Kidney glomerular epithelial cell (primary cell): ENCODE data around the gene OPN3.

Experiments used
- DNase-seq: peaks from one replicate; lab custom pipeline; 2025; lab: John Stamatoyannopoulos, UW

OPN3 gene

DNA sequence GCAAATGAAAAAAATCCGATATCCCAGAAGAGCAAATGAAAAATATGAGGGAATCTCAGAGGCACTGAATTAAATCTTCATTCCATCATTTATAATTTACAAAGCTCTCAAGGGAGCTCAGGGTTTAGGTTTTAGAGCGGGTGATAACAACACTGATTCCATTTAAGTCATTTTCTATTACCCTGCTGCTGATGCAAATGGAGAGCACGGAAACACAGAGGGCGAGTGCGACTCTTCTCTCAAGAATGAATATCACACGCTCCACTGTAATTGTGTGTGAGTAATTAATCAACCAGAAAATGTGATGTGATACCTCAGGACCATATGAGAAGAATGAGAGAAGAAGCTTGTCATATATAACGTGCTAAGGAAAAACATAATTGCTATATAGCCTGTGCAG is 22.7 kb downstream of the OPN3 start:
- no peak for DNase-seq

DNA sequence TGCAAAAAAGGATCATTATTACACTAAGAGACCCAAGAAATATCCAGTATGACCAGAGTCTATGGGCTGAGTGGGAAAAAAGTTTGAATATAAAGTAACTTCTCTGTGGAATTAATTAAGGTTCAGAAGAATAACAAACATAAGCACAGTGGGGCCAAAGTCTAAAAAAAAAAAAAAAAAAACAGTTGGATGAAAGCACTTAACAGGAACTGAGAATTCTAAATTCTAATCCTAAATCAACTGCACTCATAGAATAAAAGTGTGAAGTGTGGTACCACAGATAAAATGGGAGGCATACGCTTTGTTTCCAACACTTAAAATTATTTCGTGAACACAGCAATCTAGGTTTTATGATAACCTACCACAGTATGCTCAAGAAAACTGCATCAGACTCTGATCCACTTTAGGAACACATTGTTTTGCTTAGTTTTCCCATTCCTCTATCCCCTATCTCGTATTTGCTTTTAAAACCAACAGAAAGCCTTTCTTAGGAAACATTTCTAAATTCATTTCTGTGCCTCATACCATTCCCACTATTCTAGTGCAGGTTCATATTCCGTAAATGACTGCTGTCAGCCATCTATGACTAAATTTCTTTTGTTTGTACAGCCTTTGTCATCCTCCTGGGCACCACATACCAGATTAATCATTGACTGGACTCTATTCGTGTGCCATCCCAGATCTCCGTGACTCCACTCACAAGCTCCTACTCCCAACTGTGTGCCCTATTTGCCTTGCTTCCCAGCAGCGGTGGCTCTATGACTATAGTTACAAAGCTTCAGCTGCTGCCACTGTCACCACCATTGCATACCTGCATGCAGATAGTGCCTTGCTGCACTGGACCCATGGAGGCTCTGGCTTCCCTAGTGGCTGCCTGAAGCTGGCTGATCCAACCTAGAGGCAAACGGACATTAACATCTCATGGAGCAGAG is 24.9 kb downstream of the OPN3 start:
- DNase-seq: peak; percentile 94

DNA sequence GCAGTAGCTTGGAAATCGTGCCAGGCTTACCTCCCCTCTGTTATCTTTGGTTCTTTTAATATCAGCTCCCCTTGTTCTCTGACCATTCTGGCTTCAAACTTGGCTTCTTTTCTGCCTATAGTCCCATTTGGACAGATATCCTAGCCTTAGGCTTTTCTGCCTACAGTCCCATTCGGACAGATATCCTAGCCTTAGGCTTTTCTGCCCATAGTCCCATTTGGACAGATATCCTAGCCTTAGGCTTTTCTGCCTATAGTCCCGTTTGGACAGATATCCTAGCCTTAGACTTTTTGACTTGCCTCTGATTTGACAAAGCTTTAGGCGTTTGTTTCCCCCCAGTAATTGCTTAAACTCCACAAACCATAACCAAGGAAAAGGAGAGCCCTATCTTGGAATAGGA is 25.6 kb downstream of the OPN3 start:
- DNase-seq: no peak

DNA sequence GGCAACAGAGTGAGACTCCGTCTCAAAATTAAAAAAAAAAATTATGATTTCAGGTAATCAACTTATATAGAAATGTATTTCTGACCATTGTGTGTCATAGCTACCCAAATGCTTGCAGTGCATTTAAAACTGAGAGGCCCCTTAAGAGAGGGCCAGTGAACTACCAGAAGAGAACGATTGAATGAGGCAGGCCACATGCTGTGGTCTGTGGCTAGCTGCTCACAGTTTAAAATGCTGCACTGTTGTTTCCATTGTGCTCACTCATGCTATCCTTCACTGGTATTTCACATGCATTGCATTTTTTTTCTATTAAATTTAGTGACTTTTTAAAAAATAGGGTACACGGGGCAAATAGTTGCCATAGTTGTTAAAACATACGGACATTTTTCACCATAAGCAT is 26.0 kb downstream of the OPN3 start:
- DNase-seq: no peak

DNA sequence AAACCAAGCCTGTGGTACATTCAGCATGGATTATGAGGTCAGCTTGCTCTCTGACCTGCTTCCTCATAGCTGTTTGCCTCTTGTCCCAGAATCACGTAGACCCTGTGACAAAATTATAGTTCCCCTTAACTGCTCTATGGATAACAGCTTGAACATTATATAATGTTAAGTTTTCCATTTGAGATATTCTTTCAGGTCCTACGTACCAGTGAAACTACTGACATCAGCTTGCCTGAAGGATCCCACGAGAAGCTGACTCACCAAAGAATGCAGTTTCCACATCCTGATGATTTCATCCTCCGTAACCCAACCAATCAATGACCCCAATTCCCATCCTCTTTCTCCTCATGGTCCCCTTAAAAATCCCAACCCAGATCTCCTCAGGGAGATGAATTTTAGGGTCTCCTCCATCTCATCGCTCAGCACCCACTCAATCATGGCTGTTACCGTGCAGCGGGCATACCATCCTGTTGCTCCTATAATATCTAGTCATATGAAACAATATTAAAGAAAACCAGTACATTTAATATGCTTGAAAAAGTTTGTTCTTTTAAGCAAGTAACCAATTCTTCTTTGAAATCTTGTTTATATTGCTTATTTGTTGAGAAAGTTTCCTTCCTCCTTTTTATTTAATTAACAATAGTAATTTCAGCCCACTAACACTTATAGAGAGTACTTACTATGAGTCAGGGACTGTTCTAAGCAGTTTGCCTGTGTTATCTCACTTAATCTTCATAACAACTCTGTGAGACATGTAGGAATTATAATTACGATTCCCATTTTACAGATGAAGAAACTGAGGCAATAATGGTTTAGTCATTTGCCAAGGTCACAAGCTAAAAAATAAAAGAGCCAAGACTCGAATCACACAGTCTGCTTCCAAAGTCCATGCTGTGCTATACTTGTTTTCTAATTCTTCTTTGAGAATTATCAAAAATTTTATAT is 27.4 kb downstream of the OPN3 start:
- DNase-seq: peak; percentile 66

DNA sequence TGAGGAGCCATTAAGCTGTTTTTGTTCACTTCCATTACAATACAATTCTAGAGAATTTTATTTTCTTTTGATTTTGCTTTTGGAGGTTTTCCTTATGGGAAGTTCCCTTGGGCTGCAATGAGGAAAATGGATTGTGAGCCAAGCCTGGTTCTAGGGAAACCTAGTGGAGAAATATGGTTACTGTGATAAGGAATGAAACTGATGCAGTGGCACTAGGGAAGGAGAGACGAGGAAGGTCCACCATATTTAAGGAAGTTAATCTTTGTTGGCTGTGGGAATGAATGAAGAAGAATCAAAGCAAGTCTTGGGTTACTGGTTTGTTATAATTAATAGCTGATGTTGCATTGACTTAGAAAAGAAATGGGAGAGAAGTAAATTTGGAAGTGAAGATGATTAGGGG is 28.4 kb downstream of the OPN3 start:
- no peak for DNase-seq

DNA sequence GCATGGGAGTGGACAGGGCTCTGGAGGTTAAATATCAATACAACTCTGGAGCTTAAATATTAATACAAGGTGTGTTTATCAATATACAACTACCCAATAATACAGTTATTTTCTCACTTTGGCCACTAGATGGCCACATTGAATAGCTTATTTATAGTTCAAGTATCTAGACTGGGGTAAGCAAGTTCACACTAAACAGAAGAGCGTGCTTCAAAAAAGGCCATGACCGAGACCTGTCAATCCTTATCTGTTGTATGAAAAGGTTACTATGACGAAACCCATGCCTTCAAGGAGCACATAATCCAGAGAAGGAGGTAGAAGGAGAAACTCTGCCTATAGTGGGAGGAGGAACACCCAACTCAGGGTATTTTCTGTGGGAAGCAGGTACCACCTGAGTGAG is 29.1 kb downstream of the OPN3 start:
- peak; percentile 86 for DNase-seq

DNA sequence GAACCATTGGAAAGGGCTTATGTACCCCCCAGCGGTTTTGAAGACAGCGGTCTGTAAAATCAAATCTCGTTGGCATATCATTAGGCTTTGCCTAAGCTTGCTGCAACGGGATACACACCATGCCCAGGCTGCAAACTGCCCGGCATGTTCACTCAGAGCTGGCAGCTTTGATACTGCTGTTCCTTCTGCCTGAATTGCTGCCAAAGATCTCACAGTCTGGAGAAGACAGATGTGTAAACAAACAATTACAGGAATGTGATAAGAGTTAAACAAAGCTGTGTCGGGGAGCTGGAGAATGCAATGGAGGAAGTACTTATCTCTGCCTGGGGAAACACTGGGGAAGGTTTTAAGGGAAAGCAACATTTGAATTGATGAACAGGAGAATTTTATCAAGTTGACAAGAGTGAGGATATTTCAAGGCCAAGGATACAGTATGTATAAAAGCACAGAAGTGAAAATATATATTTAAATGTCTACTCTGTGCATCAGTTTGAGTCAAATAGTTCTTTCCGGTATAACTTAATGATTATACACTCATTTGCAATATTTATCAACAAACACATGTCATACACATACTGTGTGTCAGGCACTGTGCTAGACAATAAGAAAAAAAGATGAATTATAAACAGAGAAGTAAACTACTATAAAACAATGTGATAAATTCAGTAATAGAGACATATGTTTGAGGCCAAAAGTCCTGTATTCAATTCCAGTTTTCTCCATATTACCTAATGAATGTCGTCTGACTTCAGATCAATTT is 29.9 kb downstream of the OPN3 start:
- DNase-seq: no peak

DNA sequence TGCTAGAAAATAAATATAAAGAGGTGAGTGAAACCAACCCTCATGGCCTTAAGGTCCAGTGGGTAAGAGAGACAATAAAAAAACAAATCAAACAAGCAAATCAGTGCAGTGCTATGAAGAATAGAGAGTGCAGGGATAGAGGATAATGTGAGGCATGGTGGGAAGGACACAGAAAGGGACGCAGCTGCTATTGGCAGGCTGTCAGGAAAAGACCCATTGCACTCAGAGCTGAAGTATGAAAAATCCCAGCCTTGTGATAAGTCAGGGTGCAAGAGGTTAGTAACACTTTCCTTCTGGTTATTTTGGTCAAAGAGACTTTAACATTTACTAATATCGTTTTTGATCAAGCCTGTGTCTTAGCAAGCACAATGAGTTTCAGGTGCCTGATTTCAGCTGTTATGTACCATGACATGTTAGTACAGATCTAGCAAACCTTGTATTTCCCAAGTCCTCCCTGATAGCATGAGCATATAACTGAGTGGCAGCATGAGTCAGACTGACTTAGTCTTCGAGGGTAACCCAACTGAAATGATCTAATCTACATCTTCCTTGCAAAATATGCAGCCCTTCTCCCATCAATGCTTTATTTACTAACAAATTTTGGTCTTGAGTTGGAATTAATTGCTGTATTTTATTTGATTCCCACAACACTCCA is 31.7 kb downstream of the OPN3 start:
- peak; percentile 35 for DNase-seq

DNA sequence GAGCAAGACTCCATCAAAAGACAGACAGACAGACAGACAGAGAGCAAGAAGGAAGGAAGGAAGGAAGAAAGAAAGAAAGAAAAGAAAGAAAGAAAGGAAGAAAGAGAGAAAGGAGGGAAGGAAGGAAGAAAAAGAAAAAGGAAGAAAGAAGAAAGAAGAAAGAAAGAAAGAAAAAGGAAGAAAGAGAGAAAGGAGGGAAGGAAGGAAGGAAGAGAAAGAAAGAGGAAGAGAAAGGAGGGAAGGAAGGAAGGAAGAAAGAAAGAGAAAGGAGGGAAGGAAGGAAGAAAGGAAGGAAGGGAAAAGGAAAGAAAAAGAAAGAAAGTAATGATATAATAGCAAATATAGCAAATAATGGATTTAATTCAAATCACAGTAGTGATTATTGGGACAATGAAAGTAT is 32.7 kb downstream of the OPN3 start:
- no peak for DNase-seq

DNA sequence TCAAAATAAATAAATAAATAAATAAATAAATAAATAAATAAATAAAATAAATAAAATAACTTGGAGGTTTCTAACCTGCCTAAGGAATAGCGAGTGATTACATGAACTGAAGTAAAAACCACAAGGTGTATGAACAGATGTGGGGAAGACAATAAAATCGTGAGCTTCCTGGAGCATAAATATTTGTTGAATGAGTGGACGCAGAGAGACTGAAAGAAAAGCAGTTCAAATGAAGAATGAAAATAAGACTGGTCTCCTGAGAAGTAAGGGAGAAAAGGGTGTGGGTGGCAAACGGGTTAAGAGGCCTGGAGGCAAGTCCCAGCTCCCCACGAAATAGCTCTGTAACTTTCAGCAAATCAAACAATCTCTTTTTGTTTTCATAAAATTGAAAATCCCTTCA is 33.6 kb downstream of the OPN3 start:
- peak; percentile 63 for DNase-seq

DNA sequence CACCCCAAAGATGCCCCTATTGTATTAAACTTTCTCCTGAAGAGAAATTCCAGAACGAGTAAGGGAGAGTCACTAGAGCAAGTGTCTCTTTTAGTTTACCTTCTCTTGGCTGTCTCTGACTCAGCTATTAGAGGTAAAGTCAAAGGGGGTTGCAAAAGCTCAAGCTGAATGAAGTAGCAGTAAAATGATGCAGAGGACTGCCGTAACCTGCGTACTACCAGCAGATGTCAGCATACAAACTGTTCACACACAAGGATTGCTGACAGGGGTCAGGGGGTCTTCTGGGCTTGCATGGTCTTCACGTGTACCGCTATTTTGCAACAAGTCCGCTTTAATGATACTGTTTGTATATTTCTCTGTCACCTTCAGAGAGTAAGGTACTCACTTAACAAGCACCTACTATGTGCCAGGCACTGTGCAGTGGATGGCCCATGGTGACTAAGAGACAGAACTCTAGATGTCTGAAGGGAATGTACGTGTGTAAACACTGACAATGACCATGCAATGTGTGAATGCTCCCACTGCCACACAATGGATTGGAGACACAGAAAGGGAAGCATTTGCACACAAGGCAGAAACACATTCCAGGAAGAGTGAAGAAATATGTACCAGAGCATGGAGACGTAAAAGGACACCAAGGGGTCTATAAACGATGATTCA is 34.9 kb downstream of the OPN3 start:
- DNase-seq: no peak

DNA sequence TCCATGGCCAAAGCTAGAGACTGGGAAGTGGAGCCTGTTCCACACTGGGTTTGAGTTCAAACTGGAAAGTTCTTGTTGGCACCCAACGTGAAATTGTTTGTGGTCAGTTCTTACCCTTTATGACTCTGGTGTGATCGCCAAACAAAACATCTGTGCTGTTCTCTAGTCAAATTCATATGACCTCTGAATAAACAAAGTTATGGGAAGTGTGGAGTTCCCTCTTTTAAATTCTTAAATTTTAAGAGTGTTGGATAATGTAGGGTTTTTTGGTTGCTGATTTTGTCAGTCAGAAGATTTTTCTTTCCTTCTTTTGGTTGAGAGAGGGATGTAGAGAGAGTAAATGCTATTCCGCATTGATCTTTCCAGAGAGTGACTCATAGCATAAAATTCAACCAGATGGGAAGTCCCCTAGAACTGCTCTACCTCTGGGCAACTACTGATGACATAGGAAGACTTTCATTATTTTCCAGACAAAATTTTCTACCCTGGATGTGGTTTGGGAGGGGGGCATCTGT is 36.4 kb downstream of the OPN3 start:
- peak; percentile 52 for DNase-seq

DNA sequence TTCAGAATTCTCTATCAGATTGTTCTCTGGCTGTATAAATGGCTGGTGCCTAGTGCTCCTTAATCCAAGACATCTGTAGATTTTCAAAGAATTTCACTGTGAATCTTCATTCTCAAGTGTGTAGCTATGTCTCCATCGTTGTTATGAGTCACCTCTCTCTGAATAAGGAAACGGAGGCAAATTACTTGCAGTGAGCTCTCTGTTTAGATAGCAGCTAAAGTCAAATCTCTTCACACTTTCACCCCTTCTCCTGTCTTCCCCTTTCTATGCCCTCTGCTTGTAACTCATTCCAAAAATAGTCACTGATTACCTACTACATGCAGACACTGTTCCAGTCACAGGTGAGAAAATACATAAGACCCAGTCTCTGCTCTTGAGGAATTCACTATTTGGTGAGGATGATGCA is 39.7 kb downstream of the OPN3 start:
- DNase-seq: peak; percentile 93

DNA sequence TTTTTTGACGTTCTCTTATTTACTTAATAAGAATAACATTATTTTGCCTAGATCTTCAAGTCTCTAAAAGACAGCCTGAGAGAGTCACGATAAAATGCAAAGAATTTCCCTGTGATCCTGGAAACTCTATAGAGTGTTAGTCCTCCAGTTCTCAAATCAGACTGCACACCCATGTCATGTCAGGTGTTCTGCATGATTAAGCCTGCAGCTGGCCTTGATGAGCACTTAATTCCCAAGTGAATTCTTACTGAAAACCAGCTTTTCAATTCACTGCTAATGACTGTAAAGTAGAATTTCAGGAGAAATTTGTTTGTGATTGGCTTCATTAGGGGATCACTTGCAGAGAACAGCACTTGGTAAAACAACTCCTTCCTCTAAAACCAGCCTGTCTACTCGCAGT is 41.9 kb downstream of the OPN3 start:
- DNase-seq: no peak

DNA sequence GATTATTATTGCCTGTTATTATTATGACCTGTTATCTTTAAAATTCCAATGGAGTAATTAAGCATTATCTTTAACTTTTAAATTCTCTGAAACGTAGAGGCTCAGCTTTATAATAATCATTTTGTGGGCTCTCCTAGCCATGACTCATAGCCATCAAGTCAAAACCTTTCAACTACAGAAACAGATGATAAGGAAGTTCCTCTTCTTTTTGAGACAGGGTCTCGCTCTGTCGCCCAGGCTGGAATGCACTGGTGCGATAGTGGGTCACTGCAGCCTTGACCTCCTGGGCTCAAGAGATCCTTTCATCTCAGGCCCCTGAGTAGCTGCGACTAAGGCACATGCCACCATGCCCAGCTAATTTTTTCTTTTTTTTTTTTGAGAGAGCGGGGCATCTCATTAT is 43.5 kb downstream of the OPN3 start:
- DNase-seq: peak; percentile 29

DNA sequence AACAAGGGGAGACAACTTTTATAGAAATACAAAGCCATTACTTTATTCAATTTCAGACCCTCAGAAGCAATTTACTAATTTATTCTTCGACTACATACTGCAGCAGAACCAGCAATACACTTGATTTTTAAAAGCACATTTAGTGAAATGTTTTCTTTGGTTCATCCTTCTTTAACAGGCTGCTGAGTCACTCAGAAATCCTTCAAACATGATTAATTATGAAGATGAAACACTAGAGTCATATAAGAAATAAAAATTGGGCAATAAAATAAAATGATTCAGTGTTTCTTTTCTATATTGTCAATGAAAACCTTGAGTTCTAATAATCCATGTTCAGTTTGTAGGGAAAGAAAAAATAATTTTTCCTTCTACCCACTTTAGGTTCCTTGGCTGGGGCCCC is 47.0 kb downstream of the OPN3 start:
- no peak for DNase-seq

DNA sequence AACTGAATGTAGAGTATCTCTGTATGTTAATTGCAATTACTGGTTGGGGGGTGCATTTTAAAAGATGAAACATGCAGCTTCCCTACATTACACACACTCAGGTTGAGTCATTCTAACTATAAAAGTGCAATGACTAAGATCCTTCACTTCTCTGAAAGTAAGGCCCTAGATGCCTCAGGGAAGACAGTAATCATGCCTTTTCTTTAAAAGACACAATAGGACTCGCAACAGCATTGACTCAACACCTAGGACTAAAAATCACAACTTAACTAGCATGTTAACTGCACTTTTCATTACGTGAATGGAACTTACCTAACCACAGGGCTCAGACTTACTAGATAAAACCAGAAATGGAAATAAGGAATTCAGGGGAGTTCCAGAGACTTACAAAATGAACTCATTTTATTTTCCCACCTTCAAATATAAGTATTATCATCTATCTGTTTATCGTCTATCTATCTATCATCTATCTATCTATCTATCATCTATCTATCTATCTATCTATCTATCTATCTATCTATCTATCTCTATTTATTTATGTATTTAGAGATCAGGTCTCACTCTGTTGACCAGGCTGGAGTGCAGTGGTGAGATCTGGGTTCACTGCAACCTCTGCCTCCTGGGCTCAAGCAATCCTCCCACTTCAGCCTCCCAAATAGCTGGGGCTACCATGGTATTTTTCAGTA is 47.8 kb downstream of the OPN3 start:
- DNase-seq: peak; percentile 66

DNA sequence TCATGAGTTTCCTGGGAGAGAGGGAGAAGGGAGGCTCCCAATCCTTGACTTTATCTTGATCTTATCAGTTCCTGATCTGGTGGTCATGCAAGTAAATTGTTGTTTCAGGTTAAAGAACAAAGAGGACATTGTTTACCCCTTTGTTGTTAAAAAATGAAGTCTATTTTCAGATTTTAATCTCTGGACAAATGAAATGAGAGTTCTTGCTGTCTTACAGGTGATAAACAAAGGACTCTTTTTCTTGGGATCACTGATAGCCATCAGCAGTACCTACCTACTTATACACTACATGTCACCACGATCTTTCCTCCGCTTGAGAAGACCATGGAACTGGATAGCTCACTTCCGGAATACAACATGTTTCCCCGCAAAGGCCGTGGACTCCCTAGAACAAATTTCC is 48.4 kb downstream of the OPN3 start:
- no peak for DNase-seq

DNA sequence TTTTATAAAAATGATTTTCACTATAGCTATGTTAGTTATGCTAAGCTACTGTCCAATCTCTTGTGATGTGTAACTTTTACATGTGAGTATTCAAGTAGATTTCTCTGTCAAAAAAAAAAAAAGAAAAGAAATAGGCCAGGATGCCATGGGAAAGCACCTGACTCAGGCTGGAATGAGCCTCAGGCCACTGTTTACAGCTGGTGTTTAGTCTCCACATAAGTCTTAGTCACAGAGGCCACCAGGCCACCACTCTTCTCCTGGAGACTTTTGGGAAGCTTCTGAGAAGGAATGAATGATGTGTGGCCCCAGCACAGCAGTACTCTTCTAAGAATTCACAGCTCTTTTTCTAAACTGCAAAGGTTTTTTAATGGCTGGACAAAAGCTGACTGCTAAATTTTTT is 48.9 kb downstream of the OPN3 start:
- DNase-seq: peak; percentile 58
